ENCODE measurements around the gene PDIA3. TPM values are rescaled to one million over a fixed set of nuclear protein-coding genes. Genes with fewer than 3 reads are reported as not detected.

The PDIA3 gene
- total RNA-seq, 1 donor = 180 TPM

- peak; percentile 48 for DNase-seq (ENCODE audit: low read depth)
- peak overlapping the region; percentile 73 for H3K4me3 ChIP-seq (ENCODE audit: low read depth, low read length)
Measured at GRCh38 chr15:43748376-43748775, 2.1 kb downstream of the PDIA3 start.

DNA sequence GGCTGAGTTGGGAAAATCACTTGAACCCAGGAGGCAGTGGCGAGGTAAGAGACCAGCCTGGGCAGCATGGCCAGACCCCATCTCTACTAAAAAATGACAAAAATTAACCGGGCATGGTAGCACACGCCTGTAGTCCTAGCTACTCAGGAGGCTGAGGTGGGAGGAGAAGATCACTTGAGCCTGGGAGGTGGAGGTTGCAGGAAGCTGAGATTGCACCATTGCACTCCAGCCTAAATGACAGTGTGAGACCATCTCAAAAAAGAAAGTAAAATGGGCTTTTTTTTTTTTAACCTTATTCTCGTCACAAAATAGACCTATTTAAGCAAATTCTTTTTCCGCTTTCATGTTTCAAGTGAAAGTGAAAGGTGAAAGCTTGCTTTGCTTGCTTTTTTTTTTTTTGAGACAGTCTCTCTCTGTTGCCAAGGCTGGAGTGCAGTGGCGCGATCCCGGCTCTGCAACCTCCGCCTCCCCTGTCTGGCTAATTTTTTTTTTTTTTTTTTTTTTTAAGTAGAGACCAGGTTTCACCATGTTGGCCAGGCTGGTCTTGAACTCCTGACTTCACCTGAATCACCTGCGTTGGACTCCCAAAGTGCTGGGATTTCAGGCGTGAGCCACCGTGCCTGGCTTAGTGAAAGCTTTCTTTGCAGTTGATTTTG, 3.6 kb downstream of the PDIA3 start:
- peak overlapping the region; percentile 31 for H3K4me3 ChIP-seq (ENCODE audit: low read depth, low read length)
- DNase-seq (ENCODE audit: low read depth) = peak; percentile 27
- TF ChIP-seq CTCF (IDR thresholded peaks at IDR 0.05; ENCODE audit: insufficient read depth, low read length) = no peak

More at GRCh38 chr15:43748376-43748775, 2.1 kb downstream of the PDIA3 start:
- TF ChIP-seq CTCF (IDR thresholded peaks at IDR 0.05; ENCODE audit: insufficient read depth, low read length) = no peak

DNA sequence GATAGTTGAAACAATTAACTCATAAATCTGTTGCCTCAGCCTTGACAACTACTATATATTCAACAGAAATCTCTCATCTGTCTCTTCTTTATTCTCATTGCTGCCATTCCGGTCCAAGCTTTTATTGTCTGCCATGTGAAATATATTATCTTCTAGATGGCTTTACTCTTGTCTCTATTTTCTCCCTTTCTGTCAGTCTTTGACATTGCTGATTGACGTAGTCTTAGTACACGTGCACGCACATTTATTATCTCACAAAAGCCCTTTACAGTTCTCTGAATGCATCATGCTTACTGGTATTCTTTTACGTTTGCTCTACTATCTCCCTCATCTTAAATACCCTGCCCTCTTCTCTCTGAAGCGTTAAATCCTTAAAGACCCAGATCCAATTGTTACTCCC, 5.6 kb downstream of the PDIA3 start:
- no peak for TF ChIP-seq CTCF (IDR thresholded peaks at IDR 0.05; ENCODE audit: insufficient read depth, low read length)
- DNase-seq (ENCODE audit: low read depth) = no peak
- H3K4me3 ChIP-seq (ENCODE audit: low read depth, low read length) = no peak overlapping the region

DNA sequence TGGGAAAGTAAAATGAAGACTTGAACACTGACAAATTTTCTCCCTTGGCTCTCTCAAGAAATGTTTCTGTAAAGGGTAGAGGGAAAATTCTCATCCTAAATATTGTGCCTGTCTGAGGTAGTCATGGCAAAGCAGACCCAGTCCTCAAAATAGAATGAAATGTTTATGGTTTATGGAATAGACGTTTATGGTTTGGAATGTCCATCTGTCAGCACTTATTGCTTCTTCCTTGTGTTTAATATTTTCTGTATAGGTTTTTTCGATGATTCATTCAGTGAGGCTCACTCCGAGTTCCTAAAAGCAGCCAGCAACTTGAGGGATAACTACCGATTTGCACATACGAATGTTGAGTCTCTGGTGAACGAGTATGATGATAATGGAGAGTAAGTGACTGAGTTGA, 16.6 kb downstream of the PDIA3 start:
- DNase-seq (ENCODE audit: low read depth) = no peak
- TF ChIP-seq CTCF (IDR thresholded peaks at IDR 0.05; ENCODE audit: insufficient read depth, low read length) = no peak

DNA sequence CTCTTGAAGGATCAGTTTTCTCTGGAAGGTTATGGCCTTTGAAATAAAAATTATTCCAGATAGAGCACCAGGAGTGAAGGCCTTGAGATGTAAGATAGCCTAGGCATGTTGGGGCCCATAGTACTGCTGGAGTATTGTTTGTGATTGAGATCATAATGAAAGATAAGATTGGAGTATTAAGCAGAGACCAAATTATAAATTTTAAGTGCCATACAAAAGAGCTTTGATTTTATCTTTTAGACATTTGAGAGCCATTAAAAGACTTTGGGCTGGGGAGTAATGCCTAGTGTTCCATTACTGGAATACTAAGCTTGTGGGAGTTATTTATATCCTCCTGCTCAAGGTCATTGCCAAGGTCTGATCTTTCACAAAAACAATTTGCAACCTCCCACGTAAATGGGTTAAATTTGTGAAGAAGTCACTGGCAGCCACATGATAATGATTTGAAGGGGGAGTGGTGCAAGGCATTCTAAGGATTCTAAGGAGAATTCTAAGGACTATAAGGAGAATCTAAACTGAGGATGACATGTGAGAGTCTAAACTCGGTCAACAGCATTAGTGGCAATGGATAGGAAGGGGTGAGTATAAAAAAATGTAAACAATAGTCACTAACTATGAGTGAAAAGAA, 17.7 kb downstream of the PDIA3 start:
- H3K4me3 ChIP-seq (ENCODE audit: low read depth, low read length) = no peak overlapping the region
- no peak for TF ChIP-seq CTCF (IDR thresholded peaks at IDR 0.05; ENCODE audit: insufficient read depth, low read length)
- no peak for DNase-seq (ENCODE audit: low read depth)

More for the DNA sequence above, 16.6 kb downstream of the PDIA3 start:
- H3K4me3 ChIP-seq (ENCODE audit: low read depth, low read length) = no peak overlapping the region

- DNase-seq (ENCODE audit: low read depth) = peak; percentile 78
- H3K4me3 ChIP-seq (ENCODE audit: low read depth, low read length) = no peak overlapping the region
- peak; percentile 91 for TF ChIP-seq CTCF (IDR thresholded peaks at IDR 0.05; ENCODE audit: insufficient read depth, low read length)
Measured at GRCh38 chr15:43769584-43770228, 23.5 kb downstream of the PDIA3 start.

Measured in fibroblast of the aortic adventitia (primary cell).